Psoas muscle (tissue), 8 donors: ENCODE data around the gene TUBB3. TPM values are rescaled to one million over a fixed set of nuclear protein-coding genes. Genes with fewer than 3 reads are reported as not detected.

ENCODE experiments used
- ATAC-seq, 4 donors: fragments of 200-7000 bp; cut with Tn5 transposase; one replicate each; pipeline ENCODE4 v1.9.1; 2020; ENCODE audit warnings: moderate library complexity in 3 of 4, mild to moderate bottlenecking in 2 of 4
- DNase-seq, 2 donors: peaks; one replicate each; pipeline ENCODE4 v3.0.0-alpha.2; 2020
- H3K27ac ChIP-seq: fragments of 200-600 bp; one replicate; pipeline ENCODE4 v1.8.0; 2022
- H3K27me3 ChIP-seq, 3 donors: fragments of 200-600 bp in 1 of 3; one replicate each; pipeline versions ENCODE4 v1.6.1 to v1.8.0; 2013 to 2022; ENCODE audit warnings: low read length in 2 of 3, mild to moderate bottlenecking in 2 of 3, moderate library complexity in 1 of 3; ENCODE audit not compliant: insufficient read depth in 3 of 3
- H3K36me3 ChIP-seq, 2 donors: fragments of 200-600 bp in 1 of 2; one replicate each; pipeline versions ENCODE4 v1.6.1 to v1.8.0; 2013 to 2022; ENCODE audit warnings: low read depth in 1 of 2, mild to moderate bottlenecking in 1 of 2, moderate library complexity in 1 of 2; ENCODE audit not compliant: insufficient read depth in 1 of 2
- H3K4me1 ChIP-seq: fragments of 200-600 bp; one replicate; pipeline ENCODE4 v1.8.0; 2022
- H3K4me3 ChIP-seq: fragments of 200-600 bp; one replicate; pipeline ENCODE4 v1.8.0; 2022; ENCODE audit warnings: mild to moderate bottlenecking
- H3K9me3 ChIP-seq: fragments of 200-600 bp; one replicate; pipeline ENCODE4 v1.8.0; 2022
- CTCF ChIP-seq: fragments of 200-600 bp; IDR thresholded peaks from one replicate; pipeline ENCODE4 v1.8.0; 2022; ENCODE audit warnings: antibody characterized with exemption
- WGBS, 3 donors: extraction: QIAGEN DNeasy Blood & Tissue Kit; methylation state at CpG; one replicate each; pipeline versions ENCODE4 v1.1.6 to v1.1.7; 2013; 5-methylcytosine and 5-hydroxymethylcytosine counted together
- intact Hi-C, 2 donors: fragments of 100-400 bp; cut with DNase I; formaldehyde crosslinking; loops; one replicate each; pipeline versions ENCODE4 v1.11.0 to v1.14.2; 2022
- polyA plus RNA-seq, 3 donors: library from polyadenylated mRNA; stranded (reverse); fragments of 200-250 nt; gene quantifications; one replicate each; pipeline ENCODE4 v1.2.3, GENCODE V29; 2013
- total RNA-seq, 4 donors: library from RNA; stranded (reverse); fragmentation: NEBNext Ultra II Directional in 2 of 4; extraction: Animal tissue kit (Norgen Biotek cat#: 25700) in 2 of 4; gene quantifications; one replicate each; pipeline versions ENCODE4 v1.2.1 to v1.2.4, GENCODE V29; 2021 to 2023
- donor health status: healthy with polysubstance abuse.
- donor health status: DM: no; HTN: no; CAD: no; lungs with moderate emphysema.
- donor health status: Bipolar disorder and iron deficiency.
- donor health status: healthy.
- donor health status: DM: yes; HTN: yes; CAD: no.
- donor health status: DM: no; HTN: no; CAD: no.
- donor health status: DM: no; HTN: no; CAD: no.
- donor health status: DM: yes; HTN: yes; CAD: no.

The TUBB3 gene
- total and polyA plus RNA-seq, 7 donors = 0.17 to 2.4 (median 0.47) TPM; not detected in 2

- ATAC-seq = no peak
- Histone ChIP-seq H3K4me1 (no peaks in the 10 kb centered on the region), H3K4me3 (no peak overlapping the region), H3K27ac (no peak overlapping the region), H3K27me3 (no peaks in the 10 kb centered on the region), H3K36me3 (peaks cover 11 to 99% of the 10 kb centered on the region in 2 donors), H3K9me3 (no peaks in the 10 kb centered on the region)
- DNase-seq = no peak
- 84 to 86% (median 85%) methylated on average over 15 to 16 of the region's 16 CpGs for WGBS, 3 donors
- intact Hi-C loops = no loop called here
- no peak for TF ChIP-seq CTCF
These were observed 32.1 kb upstream of the TUBB3 start for GRCh38 chr16:89890886-89891657.

- Histone ChIP-seq H3K27me3 (no peaks in the 10 kb centered on the region), H3K9me3 (no peaks in the 10 kb centered on the region), H3K27ac (no peak overlapping the region), H3K4me3 (no peak overlapping the region), H3K36me3 (peaks cover 11 to 97% of the 10 kb centered on the region in 2 donors), H3K4me1 (no peaks in the 10 kb centered on the region)
- DNase-seq (peak in 1 of 2 donors; percentile 35), ATAC-seq (no peak)
- TF ChIP-seq CTCF = no peak
- 92 to 93% (median 92%) methylated on average over 18 of the region's 18 CpGs for WGBS, 3 donors
- intact Hi-C loops = no loop called here
These were observed 31.0 kb upstream of the TUBB3 start for GRCh38 chr16:89892055-89892630.

GRCh38 chr16:89892635-89893034 is 30.5 kb upstream of the TUBB3 start:
- ATAC-seq (no peak), DNase-seq (no peak)

GRCh38 chr16:89893642-89894548 is 29.2 kb upstream of the TUBB3 start:
- TF ChIP-seq CTCF = no peak
- intact Hi-C loops = no loop called here
- DNase-seq (peak in 1 of 2 donors; percentile 41), ATAC-seq (peak in 2 of 4 donors; percentile 14 to 22)
- WGBS, 3 donors = 94 to 96% (median 95%) methylated on average over 36 to 45 of the region's 45 CpGs
- Histone ChIP-seq H3K4me1 (no peaks in the 10 kb centered on the region), H3K36me3 (peaks cover 9 to 95% of the 10 kb centered on the region in 2 donors), H3K4me3 (no peak overlapping the region), H3K27me3 (no peaks in the 10 kb centered on the region), H3K27ac (no peak overlapping the region), H3K9me3 (no peaks in the 10 kb centered on the region)

More at GRCh38 chr16:89892635-89893034, 30.5 kb upstream of the TUBB3 start:
- no peaks in the 10 kb centered on the region for H3K9me3 ChIP-seq
- no peak overlapping the region for H3K27ac ChIP-seq
- WGBS, 3 donors = 95 to 99% (median 98%) methylated on average over 9 of the region's 9 CpGs
- H3K4me1 ChIP-seq = no peaks in the 10 kb centered on the region
- intact Hi-C loops = no loop called here
- H3K4me3 ChIP-seq = no peak overlapping the region
- TF ChIP-seq CTCF = no peak
- peaks cover 8 to 97% of the 10 kb centered on the region in 2 donors for H3K36me3 ChIP-seq
- no peaks in the 10 kb centered on the region for H3K27me3 ChIP-seq
